Body of pancreas (tissue), 4 donors: ENCODE measurements around the gene CSMD2.

ENCODE experiments used
- CTCF ChIP-seq, 7 experiments: fragments of 450-650 bp in 4 of 7; fragments of 200-600 bp in 3 of 7; sonication (generic) in 3 of 7; IDR thresholded peaks; one replicate each; pipeline ENCODE4 v1.5.1; 2016 to 2019; ENCODE audit warnings: antibody characterized with exemption in 7 of 7
- POLR2A ChIP-seq, 3 donors: fragments of 450-650 bp; IDR thresholded peaks; one replicate each; pipeline ENCODE4 v1.6.1; 2016; ENCODE audit warnings: antibody characterized with exemption in 3 of 3, mild to moderate bottlenecking in 2 of 3

GRCh38 chr1:34100332-34100731 is 64.7 kb downstream of the CSMD2 start:
- TF ChIP-seq CTCF (IDR thresholded peaks at IDR 0.05) (no peak), POLR2A (IDR thresholded peaks at IDR 0.05) (no peak)
